Pancreas (tissue), 10 donors: ENCODE data around the gene HNRNPUL1. TPM values are rescaled to one million over a fixed set of nuclear protein-coding genes. Genes with fewer than 3 reads are reported as not detected.

Source experiments
- ATAC-seq, 4 donors: fragments of 200-7000 bp; cut with Tn5 transposase; one replicate each; pipeline versions ENCODE4 v1.8.0 to v1.9.1; 2020; ENCODE audit warnings: mild to moderate bottlenecking in 4 of 4, moderate library complexity in 4 of 4
- DNase-seq, 6 donors: peaks; one replicate each; pipeline ENCODE4 v3.0.0-alpha.2; 2020
- FAIRE-seq: peaks from 2 replicates; lab custom pipeline; 2012; peaks lifted over from hg19 to GRCh38; lab: Jason Lieb, UNC
- H3K27ac ChIP-seq, 4 donors: fragments of 200-600 bp; sonication (generic); 1 replicate in 3 of 4; 2 replicates in 1 of 4; pipeline versions ENCODE4 v1.5.0 to v1.8.0; 2020
- H3K27me3 ChIP-seq, 4 donors: fragments of 200-600 bp; one replicate each; pipeline ENCODE4 v1.8.0; 2021
- H3K36me3 ChIP-seq, 3 donors: fragments of 200-600 bp; sonication (generic) in 1 of 3; one replicate each; pipeline versions ENCODE4 v1.5.0 to v1.8.0; 2020 to 2021
- H3K4me1 ChIP-seq, 3 donors: fragments of 200-600 bp; one replicate each; pipeline ENCODE4 v1.8.0; 2021
- H3K4me3 ChIP-seq, 4 donors: fragments of 200-600 bp; sonication (generic) in 2 of 4; one replicate each; pipeline versions ENCODE4 v1.5.0 to v1.8.0; 2020 to 2021
- H3K9me3 ChIP-seq, 4 donors: fragments of 200-600 bp; one replicate each; pipeline ENCODE4 v1.8.0; 2021
- WGBS, 2 donors: extraction: QIAGEN DNeasy Blood & Tissue Kit; methylation state at CpG; one replicate each; pipeline ENCODE4 v1.1.7; 2013; 5-methylcytosine and 5-hydroxymethylcytosine counted together
- intact Hi-C, 3 donors: fragments of 100-400 bp; cut with DNase I; formaldehyde crosslinking; loops; one replicate each; pipeline versions ENCODE4 v1.11.1 to v1.14.2; 2022
- polyA plus RNA-seq, 2 donors: library from polyadenylated mRNA; stranded (reverse); fragments of 200-250 nt; gene quantifications; one replicate each; pipeline ENCODE4 v1.2.3, GENCODE V29; 2013
- total RNA-seq, 6 donors: library from RNA; stranded (reverse); fragmentation: NEBNext Ultra II Directional in 4 of 6; extraction: Animal tissue kit (Norgen Biotek cat#: 25700) in 4 of 6; gene quantifications; one replicate each; pipeline versions ENCODE4 v1.2.1 to v1.2.4, GENCODE V29; 2021 to 2023
- TF ChIP-seq, protein P1 (sequence below), 4 donors: fragments of 200-600 bp; sonication (generic) in 3 of 4; IDR thresholded peaks; one replicate each; pipeline versions ENCODE4 v1.5.0 to v1.8.0; 2021; ENCODE audit warnings: antibody characterized with exemption in 4 of 4
- donor health status: healthy with polysubstance abuse.
- donor health status: DM: no; HTN: no; CAD: no; lungs with moderate emphysema.
- donor health status: DM: no; HTN: no; CAD: no.
- donor health status: control.
- donor health status: control.
- donor health status: Bipolar disorder and iron deficiency.
- donor health status: DM: yes; HTN: yes; CAD: no.
- donor health status: DM: no; HTN: no; CAD: no.
- donor health status: DM: no; HTN: no; CAD: no.
- donor health status: DM: yes; HTN: yes; CAD: no.

HNRNPUL1 gene
- total and polyA plus RNA-seq, 8 donors: 49.2 to 101 (median 82.1) TPM

- no peak for ATAC-seq
- 23 to 28% methylated on average over 22 of the region's 22 CpGs for WGBS, 2 donors
Measured at GRCh38 chr19:41350735-41351338, 86.7 kb downstream of the HNRNPUL1 start.

GRCh38 chr19:41351339-41352245 lies 87.4 kb downstream of the HNRNPUL1 start:
- peak overlapping the region; percentile 55 to 79 (median 61) for H3K4me3 ChIP-seq
- 1 to 2% methylated on average over 33 to 58 of the region's 58 CpGs for WGBS, 2 donors
- FAIRE-seq (no peak), DNase-seq (peak in 4 of 6 donors; percentile 61 to 79 (median 70)), ATAC-seq (peak; percentile 32 to 65 (median 44))
- TF ChIP-seq, protein P1, sequence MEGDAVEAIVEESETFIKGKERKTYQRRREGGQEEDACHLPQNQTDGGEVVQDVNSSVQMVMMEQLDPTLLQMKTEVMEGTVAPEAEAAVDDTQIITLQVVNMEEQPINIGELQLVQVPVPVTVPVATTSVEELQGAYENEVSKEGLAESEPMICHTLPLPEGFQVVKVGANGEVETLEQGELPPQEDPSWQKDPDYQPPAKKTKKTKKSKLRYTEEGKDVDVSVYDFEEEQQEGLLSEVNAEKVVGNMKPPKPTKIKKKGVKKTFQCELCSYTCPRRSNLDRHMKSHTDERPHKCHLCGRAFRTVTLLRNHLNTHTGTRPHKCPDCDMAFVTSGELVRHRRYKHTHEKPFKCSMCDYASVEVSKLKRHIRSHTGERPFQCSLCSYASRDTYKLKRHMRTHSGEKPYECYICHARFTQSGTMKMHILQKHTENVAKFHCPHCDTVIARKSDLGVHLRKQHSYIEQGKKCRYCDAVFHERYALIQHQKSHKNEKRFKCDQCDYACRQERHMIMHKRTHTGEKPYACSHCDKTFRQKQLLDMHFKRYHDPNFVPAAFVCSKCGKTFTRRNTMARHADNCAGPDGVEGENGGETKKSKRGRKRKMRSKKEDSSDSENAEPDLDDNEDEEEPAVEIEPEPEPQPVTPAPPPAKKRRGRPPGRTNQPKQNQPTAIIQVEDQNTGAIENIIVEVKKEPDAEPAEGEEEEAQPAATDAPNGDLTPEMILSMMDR (IDR thresholded peaks at IDR 0.05): no peak
- H3K9me3 ChIP-seq: no peaks in the 10 kb centered on the region
- intact Hi-C loops: no loop called here
- H3K36me3 ChIP-seq: no peaks in the 10 kb centered on the region
- no peak overlapping the region for H3K27ac ChIP-seq
- no peaks in the 10 kb centered on the region for H3K27me3 ChIP-seq
- peaks cover 0 to 5% (median 0%) of the 10 kb centered on the region in 3 donors for H3K4me1 ChIP-seq

More at GRCh38 chr19:41350735-41351338, 86.7 kb downstream of the HNRNPUL1 start:
- Histone ChIP-seq H3K36me3 (no peaks in the 10 kb centered on the region), H3K4me3 (peak overlapping the region; percentile 55 to 79 (median 61)), H3K9me3 (no peaks in the 10 kb centered on the region), H3K27ac (no peak overlapping the region), H3K27me3 (no peaks in the 10 kb centered on the region), H3K4me1 (peaks cover 0 to 5% (median 0%) of the 10 kb centered on the region in 3 donors)
- DNase-seq (no peak), FAIRE-seq (no peak)
- TF ChIP-seq, protein P1 (IDR thresholded peaks at IDR 0.05): no peak
- intact Hi-C loops: no loop called here

DNA sequence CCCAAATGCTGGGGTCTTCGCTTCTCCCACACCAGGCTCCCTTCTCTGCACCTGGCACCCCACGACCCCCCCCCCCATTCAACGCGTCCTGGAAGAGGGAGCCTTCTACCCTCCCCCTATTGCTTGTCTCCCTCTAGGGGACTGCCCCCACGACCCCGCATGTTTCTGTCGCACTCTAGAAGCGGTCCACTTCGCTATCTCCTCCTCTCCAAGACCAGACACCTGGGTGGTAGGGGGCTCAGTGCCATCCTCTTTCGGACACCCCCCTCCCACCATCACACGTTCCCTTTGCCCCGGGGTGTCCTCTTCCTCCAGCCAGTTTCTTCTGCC lies 88.1 kb downstream of the HNRNPUL1 start:
- Histone ChIP-seq H3K4me3 (peak overlapping the region; percentile 57 to 79 (median 70)), H3K4me1 (peaks cover 0 to 5% (median 0%) of the 10 kb centered on the region in 3 donors), H3K9me3 (no peaks in the 10 kb centered on the region), H3K36me3 (no peaks in the 10 kb centered on the region), H3K27me3 (no peaks in the 10 kb centered on the region), H3K27ac (no peak overlapping the region)
- intact Hi-C loops: no loop called here
- WGBS, 2 donors: 0% methylated on average over 11 to 12 of the region's 12 CpGs
- TF ChIP-seq, protein P1 (IDR thresholded peaks at IDR 0.05): no peak
- FAIRE-seq: no peak
- DNase-seq: no peak
- ATAC-seq: no peak

DNA sequence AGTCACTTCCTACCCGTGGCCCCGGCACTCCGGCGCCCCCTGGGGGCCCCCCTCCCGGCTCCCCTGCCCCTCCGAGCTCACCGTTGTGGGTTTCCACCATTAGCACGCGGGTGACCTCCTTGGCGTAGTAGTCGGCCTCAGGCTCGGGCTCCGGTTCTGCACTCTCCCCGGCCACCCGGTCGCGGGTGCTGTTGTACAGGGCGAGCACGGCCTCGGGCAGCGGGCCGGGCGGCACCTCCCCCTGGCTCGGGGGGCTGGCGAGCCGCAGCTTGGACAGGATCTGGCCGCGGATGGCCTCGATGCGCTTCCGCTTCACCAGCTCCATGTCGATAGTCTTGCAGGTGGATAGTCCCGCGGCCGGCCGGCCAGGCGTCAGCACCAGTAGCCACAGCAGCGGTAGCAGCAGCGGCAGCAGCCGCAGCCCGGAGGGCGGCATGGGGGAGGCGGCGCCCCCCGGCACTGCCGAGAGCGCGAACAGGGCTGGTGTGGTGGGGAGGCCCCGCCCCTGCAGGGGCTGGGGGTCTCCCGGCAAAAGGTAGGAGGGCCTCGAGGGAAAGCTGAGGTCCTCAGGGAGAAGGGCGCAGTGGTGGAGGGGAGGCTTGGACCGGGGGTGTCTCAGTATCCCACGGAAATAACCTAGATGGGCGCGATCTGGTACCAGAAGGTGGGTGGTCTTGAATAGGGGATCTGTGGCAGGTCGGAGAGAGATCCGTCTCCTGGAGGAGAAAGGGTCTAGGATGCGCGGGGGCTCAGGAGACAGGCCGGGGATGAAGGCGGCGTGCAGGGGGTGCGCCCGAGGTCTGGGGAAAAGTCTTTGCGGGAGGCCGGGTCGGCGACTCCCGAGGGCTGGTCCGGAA lies 88.7 kb downstream of the HNRNPUL1 start:
- H3K4me3 ChIP-seq: peak overlapping the region; percentile 57 to 79 (median 70)
- TF ChIP-seq, protein P1 (IDR thresholded peaks at IDR 0.05): peak in 2 of 4 donors; percentile 15 to 20
- no peaks in the 10 kb centered on the region for H3K36me3 ChIP-seq
- DNase-seq: peak in 5 of 6 donors; percentile 59 to 86 (median 71)
- H3K27ac ChIP-seq: peak overlapping the region in 2 of 4 donors; percentile 66 to 76
- ATAC-seq: peak; percentile 30 to 51 (median 46)
- no peak for FAIRE-seq
- WGBS, 2 donors: 1% methylated on average over 70 to 71 of the region's 71 CpGs
- H3K4me1 ChIP-seq: peaks cover 0 to 5% (median 0%) of the 10 kb centered on the region in 3 donors
- intact Hi-C loops: no loop called here
- H3K27me3 ChIP-seq: no peaks in the 10 kb centered on the region
- H3K9me3 ChIP-seq: no peaks in the 10 kb centered on the region
